ENCODE measurements around the gene AK2.

DNA sequence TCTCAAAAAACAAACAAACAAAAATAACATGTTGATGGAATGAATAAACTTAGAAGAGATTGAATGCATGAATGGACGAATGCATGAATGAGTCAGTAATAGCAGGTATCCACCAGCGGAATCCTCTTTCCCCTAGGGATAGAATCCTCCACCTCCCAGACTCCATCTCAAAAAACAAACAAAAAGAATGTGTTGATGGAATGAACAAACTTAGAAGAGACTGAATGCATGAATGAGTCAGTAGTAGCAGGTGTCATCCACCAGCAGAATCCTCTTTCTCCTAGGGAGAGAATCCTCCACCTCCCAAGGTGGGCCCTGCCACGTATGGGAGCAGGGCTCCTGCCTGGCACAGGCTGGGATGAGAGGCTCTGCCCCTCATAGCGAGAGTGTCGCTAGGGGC is 45.3 kb downstream of the AK2 start:
- no peak for TF ChIP-seq BHLHE40 (IDR thresholded peaks at IDR 0.05; ENCODE audit: borderline replicate concordance)
- no peak for TF ChIP-seq SP1 (IDR thresholded peaks at IDR 0.05)
- no peak for TF ChIP-seq FOXM1 (IDR thresholded peaks at IDR 0.05; ENCODE audit: borderline replicate concordance)
